Stimulated activated CD4-positive, alpha-beta T cell treated with anti-CD3 and anti-CD28 coated beads, Interleukin-4, amount 100 ng/mL, for 4 hours (primary cell): ENCODE results near the gene MRPL41.
"Not testable (repeated sequence)": the region's sequence is repeated elsewhere in the genome, so short reads cannot be mapped to it uniquely, and the experiment has no call there.

ENCODE experiments used
- DNase-seq, 2 experiments: peaks; one replicate each; pipeline ENCODE4 v3.0.0-alpha.2; 2020

The MRPL41 gene

GRCh38 chr9:137553654-137554053 is 2.0 kb downstream of the MRPL41 start:
- not testable (repeated sequence) for DNase-seq

- DNase-seq = no peak
Observed at GRCh38 chr9:137554349-137554748, 2.7 kb downstream of the MRPL41 start.

- no peak for DNase-seq
Observed at GRCh38 chr9:137555179-137555578, 3.5 kb downstream of the MRPL41 start.

- DNase-seq = no peak
Observed at GRCh38 chr9:137556069-137556838, 4.6 kb downstream of the MRPL41 start.

GRCh38 chr9:137558127-137558526 is 6.4 kb downstream of the MRPL41 start:
- DNase-seq = no peak

- no peak for DNase-seq
Observed at GRCh38 chr9:137564134-137564533, 12.5 kb downstream of the MRPL41 start.

GRCh38 chr9:137564817-137565411 is 13.2 kb downstream of the MRPL41 start:
- peak in 1 of 2 experiments; percentile 13 for DNase-seq

- not testable (repeated sequence) for DNase-seq
Observed at GRCh38 chr9:137568445-137568844, 16.8 kb downstream of the MRPL41 start.

GRCh38 chr9:137569609-137570203 is 18.0 kb downstream of the MRPL41 start:
- no peak for DNase-seq

- no peak for DNase-seq
Observed at GRCh38 chr9:137570566-137570965, 18.9 kb downstream of the MRPL41 start.

GRCh38 chr9:137574192-137574591 is 22.5 kb downstream of the MRPL41 start:
- DNase-seq = no peak

GRCh38 chr9:137575364-137575715 is 23.7 kb downstream of the MRPL41 start:
- no peak for DNase-seq

- no peak for DNase-seq
Observed at GRCh38 chr9:137575716-137576411, 24.2 kb downstream of the MRPL41 start.

- DNase-seq = peak; percentile 90 to 98
Observed at GRCh38 chr9:137578518-137579258, 27.0 kb downstream of the MRPL41 start, which contains the start of gene DPH7. DPH7 (minus strand) TSS chr9:137578925; CDS start chr9:137578777, 148 bp downstream.

GRCh38 chr9:137579259-137579604 is 27.6 kb downstream of the MRPL41 start:
- no peak for DNase-seq

- no peak for DNase-seq
Observed at GRCh38 chr9:137580209-137580953, 28.7 kb downstream of the MRPL41 start.

GRCh38 chr9:137580954-137581322 is 29.3 kb downstream of the MRPL41 start:
- no peak for DNase-seq

GRCh38 chr9:137581361-137582285 is 29.9 kb downstream of the MRPL41 start:
- no peak for DNase-seq

- DNase-seq = no peak
Observed at GRCh38 chr9:137582286-137582860, 30.7 kb downstream of the MRPL41 start.

GRCh38 chr9:137583347-137583746 is 31.7 kb downstream of the MRPL41 start:
- no peak for DNase-seq

- no peak for DNase-seq
Observed at GRCh38 chr9:137583957-137584356, 32.3 kb downstream of the MRPL41 start.
